ENCODE data around the gene DDX5.
"Not testable (repeated sequence)": the region's sequence is repeated elsewhere in the genome, so short reads cannot be mapped to it uniquely, and the experiment has no call there.

Gene DDX5

DNA sequence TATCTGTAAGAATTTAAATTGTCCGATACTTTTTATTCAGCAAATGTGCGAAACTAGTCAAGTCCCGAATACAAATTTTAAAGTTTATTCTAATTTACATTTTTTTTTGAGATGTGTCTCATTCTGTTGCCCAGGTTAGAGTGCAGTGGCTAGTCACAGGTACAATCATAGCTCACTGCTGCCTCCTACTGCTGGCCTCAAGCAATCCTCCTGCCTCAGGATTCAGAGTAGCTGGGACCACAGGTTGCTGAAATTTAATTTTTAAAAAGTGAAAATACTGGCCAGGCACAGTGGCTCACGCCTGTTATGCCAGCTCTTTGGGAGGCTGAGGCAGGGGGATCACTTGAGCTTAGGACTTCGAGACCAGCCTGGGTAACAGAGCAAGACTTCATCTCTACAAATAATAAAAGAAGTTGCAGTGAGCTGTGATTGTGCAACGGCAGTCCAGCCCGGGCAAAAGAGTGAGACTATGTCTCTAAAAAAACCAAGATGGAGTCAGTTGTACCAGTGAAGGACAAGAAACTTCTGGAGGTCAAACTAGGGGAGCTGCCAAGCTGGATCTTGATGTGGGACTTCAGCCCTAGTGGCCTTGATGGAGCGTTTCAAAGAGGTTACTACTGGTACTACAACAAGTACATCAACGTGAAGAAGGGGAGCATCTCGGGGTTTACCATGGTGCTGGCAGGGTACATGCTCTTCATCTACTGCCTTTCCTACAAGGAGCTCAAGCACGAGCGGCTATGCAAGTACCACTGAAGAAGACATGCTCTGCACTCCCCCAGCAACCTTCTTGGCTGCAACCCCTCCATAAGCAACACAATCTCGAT is 14.8 kb downstream of the DDX5 start:
- DNase-seq = peak; percentile 56

DNA sequence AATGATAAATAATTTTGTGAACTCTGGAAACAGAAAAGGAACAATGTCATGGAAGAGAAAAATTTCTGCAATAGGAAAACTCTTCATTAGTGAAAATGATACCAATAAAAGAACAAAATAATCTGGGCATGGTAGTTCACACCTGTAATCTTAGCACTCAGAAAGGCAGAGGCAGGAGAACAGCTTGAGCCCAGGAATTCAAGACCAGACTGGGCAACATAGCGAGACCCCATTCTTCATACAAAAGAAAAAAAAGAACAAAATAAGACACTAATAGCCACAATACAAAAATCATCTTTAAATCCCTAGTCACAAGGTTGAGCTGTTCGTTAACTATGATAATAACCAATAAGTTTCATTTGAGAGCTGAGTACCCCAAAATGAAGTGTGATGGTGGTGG is 17.8 kb downstream of the DDX5 start:
- DNase-seq = no peak

- no peak for DNase-seq
Observed at GRCh38 chr17:64484380-64484779, 21.7 kb downstream of the DDX5 start.

GRCh38 chr17:64480951-64481350 is 25.1 kb downstream of the DDX5 start:
- DNase-seq = no peak

- DNase-seq = no peak
Observed at GRCh38 chr17:64477849-64478248, 28.2 kb downstream of the DDX5 start.

DNA sequence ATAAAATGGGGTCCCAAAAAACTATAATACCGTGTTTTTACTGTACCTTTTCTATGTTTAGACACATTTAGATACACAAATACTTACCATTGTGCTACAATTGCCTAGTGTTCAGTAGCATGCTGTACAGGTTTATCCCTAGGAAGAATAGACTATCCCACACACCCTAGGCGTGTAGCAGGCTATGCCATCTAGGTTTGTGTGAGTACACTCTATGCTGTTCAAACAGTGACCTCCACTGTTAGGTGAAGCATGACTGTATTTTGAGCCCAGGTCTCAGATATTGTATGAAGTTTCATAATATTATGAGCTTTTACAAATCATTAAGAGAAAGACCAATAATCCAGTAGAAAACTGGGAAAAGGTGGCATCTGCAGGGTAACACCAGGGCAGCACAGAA is 33.5 kb downstream of the DDX5 start:
- no peak for DNase-seq

DNA sequence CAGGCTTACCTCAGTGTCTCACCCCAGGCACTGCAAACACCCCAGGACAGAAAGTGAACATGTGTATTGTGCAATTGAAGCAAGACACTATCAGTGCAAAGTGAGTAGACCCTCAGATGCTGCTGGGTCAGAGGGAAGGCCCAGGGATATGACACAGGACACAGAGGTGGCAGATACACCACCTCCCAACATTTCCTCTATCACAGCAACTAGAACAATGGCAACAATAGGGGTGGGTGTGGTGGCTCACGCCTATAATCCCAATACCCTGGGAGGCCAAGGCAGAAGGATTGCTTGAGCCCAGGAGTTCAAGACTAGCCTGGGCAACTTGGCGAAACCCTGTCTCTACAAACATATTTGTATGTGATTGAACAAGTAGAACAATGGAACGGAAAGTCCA is 34.6 kb downstream of the DDX5 start:
- no peak for DNase-seq

GRCh38 chr17:64470625-64471024 is 35.5 kb downstream of the DDX5 start:
- no peak for DNase-seq

DNA sequence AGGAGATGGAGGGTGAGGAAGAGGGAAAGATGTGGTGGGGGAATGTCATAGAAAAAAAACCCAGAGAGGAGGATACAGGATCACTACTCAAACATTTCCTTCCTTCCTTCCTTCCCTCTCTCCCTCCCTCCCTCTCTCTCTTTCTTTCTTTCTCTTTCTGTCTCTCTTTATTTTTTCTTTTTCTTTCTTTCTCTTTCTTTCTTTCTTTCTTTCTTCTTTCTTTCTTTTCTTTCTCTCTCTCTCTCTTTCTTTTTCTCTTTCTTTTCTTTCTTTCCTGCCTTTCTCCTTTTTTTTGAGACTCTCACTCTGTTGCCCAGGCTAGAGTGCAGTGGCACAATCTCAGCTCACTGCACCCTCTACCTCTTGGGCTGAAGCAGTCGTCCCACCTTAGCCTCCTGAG is 39.3 kb downstream of the DDX5 start:
- not testable (repeated sequence) for DNase-seq

- DNase-seq = no peak
Observed at GRCh38 chr17:64466019-64466735, 39.9 kb downstream of the DDX5 start.

DNA sequence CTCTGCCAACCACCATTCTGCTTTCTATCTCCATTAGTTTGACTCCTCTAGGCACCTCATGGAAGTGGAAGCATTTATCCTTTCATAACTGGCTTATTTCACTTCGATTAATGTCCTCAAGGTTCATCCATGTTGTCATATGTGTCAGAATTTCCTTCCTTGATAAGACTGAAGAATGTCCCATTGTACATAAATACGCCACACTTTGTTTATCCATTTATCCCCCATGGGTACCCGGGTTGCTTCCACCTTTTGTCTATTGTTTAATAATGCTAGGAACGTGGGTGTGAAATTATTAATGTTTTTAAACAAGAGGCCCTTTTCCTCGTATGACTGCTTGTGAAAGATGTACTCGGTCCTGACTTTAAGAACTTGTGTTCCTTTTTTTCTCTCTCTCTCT is 44.3 kb downstream of the DDX5 start:
- no peak for DNase-seq

- no peak for DNase-seq
Observed at GRCh38 chr17:64460955-64461354, 45.1 kb downstream of the DDX5 start.

DNA sequence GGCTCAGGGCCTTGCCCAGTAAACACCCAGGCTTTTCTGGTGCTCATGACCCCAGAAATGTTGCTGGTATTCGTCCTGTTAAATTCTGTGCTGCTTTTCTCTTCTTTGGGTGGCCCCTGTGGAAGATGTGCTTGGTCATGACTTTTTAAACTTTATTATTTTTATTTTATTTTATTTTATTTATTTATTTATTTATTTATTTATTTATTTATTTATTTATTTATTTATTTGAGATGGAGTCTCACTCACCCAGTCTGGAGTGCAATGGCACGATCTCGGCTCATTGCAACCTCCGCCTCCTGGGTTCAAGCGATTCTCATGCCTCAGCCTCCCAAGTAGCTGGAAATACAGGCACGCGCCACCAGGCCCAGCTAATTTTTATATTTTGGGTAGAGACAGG is 46.3 kb downstream of the DDX5 start:
- DNase-seq = not testable (repeated sequence)

GRCh38 chr17:64459284-64459747 is 46.8 kb downstream of the DDX5 start:
- DNase-seq = no peak

DNA sequence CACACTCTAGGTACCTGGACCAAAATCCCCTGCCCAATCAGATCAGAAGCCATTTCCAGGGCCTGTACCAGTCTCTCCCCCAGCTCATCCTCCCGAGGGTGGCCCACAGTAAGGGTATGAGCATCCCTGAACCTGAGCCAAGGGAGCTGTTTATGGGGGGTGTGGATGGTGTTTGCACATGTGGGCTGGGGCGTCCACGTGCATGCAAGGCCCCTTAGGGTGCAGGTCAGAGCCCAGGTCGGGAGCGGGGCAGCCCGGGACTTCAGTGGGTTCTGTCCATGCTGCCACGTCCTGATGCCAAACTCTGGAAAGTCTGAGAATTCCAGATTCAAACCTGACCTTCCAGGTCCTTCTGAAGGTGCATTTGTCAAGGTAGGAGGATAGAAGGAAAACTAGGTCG is 47.3 kb downstream of the DDX5 start:
- DNase-seq = no peak

DNA sequence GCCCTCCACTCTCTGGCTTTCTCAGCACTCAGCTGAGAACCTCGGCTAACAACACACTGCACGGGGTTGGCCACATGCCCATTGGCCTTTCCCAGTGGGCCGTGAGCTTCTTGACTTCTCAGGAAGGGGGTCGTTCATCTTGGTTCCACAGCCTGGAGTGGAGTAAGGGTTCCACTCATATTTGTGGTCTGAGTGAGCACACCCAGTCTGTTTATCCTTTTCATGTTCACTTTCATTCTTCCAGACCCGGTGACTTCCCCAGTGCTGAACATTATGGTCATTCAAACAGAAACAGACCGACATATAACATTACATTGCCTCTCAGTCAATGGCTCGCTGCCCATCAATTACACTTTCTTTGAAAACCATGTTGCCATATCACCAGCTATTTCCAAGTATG is 48.9 kb downstream of the DDX5 start:
- DNase-seq = no peak

DNA sequence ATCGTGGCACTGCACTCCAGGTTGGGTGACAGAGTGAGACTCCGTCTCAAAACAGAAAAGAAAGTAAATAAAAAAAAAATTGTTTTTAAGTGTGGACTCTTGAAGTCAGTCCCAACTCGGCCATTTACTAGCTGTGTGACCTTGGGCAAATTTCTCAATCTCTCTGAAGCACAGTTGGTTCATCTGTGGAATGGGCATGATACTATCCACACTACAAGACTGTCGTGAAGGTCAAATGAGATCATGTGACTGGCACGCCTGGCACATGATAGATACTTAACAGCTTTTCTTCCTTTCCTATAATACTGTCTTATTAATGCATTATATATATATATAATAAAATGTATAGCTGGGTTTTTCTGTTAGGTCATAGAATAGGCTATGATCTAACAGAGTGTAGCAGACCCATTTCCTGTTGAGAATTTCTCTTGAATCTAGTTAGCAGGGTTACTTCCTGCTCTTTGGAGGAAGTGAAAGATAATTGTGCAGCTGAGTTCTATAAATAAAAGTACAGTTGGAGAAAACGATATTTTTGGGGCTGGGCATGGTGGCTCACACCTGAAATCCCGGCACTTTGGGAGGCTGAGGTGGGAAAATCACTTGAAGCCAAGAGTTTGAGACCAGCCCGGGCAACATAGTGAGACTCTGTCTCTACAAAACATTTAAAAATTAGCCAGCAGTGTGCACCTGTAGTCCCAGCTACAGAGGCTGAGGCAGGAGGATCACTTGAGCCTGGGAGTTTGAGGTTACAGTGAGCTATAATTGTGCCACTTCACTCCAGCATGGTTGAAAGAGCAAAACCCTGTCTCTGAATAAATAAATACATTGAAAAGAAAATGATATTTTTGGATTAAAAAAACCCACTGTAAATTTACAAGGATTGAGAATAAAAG is 49.9 kb downstream of the DDX5 start:
- peak; percentile 38 for DNase-seq

DNA sequence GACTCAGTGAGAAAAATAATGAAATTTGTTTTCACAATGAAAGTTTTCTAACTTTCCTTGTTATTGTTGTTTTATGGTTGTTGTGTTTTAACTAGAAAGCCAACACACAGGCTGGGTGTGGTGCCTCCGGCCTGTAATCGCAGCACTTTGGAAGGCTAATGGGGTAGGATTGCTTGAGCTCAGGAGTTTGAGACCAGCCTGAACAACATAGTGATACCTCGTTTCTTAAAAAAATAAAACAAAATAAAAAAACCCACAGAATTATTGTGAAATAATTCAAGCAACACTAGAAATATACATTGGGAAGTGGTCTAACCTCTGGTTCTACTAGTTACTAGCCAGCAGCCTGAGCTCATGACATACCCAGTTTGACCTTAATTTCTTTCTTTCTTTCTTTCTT is 56.5 kb downstream of the DDX5 start:
- DNase-seq = peak; percentile 83

DNA sequence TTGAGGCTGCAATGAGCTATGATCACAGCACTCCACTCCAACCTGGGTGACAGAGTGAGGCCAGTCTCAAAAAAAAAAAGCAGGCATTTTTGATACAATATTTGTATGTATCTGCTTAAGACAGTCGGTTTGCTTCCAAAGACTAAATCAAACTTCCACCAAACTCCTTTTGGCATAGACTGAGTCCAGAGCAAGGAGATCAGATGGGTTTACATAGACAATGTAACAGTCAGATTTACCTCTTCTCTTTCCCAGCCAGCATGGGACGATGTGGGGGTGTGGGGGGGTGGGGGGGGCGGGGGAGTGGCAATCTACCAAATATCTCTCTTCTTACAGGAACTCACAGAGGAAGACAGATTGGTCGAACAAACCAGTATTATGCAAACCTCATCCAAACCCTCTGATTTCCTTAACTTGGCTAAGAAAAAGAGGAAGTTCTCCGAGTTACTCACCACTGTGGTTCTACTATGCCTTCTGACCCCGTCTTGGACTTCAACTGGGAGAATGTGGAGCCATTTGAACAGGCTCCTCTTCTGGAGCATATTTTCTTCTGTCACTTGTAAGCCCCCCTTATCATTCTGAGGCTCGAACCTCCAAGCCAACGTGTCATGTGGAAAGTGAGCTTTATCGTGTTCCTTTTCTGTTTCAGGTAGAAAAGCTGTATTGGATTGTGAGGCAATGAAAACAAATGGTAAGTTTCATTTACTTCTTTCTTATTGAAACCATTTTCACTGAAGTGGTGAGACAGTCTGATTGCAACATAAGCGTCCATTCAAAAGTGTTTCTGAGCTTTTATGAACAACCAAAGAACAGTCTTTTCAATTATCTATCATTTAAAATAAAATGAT is 57.2 kb downstream of the DDX5 start, which contains the start of gene MILR1:
Gene MILR1 (plus strand): TSS at position 451 of the 848 bp plus-strand sequence. CDS start 54 bp downstream, at position 505.
- peak; percentile 98 for DNase-seq
